Endothelial cell of umbilical vein (primary cell): ENCODE measurements around the gene APOBEC3G.

Source experiments
- JUN ChIP-seq: IDR thresholded peaks from 2 replicates; pipeline ENCODE4 v1.6.1; 2011; ENCODE audit warnings: borderline replicate concordance, low read depth; ENCODE audit not compliant: insufficient read length, insufficient read depth
- MAX ChIP-seq: IDR thresholded peaks from 2 replicates; pipeline ENCODE4 v1.6.1; 2011; ENCODE audit not compliant: insufficient read depth, insufficient read length
- POLR2A ChIP-seq: IDR thresholded peaks from 2 replicates; pipeline ENCODE4 v1.6.1; 2012; ENCODE audit warnings: low read depth, mild to moderate bottlenecking, control low read depth, low read length
- POLR2AphosphoS5 ChIP-seq: IDR thresholded peaks from 2 replicates; pipeline ENCODE4 v1.6.1; 2012; ENCODE audit warnings: low read depth, mild to moderate bottlenecking, control low read depth, low read length, moderate library complexity; ENCODE audit not compliant: insufficient read depth
- TF ChIP-seq, protein P1 (sequence below), 2 donors: IDR thresholded peaks; 1 replicate in 1 of 2; 2 replicates in 1 of 2; pipeline ENCODE4 v1.5.1; 2011; ENCODE audit warnings: low read length in 2 of 2, mild to moderate bottlenecking in 2 of 2, moderate library complexity in 2 of 2, control low read depth in 1 of 2, inconsistent platforms in 1 of 2, low read depth in 1 of 2; ENCODE audit not compliant: insufficient read depth in 1 of 2; ENCODE audit errors: extremely low read depth in 1 of 2

DNA sequence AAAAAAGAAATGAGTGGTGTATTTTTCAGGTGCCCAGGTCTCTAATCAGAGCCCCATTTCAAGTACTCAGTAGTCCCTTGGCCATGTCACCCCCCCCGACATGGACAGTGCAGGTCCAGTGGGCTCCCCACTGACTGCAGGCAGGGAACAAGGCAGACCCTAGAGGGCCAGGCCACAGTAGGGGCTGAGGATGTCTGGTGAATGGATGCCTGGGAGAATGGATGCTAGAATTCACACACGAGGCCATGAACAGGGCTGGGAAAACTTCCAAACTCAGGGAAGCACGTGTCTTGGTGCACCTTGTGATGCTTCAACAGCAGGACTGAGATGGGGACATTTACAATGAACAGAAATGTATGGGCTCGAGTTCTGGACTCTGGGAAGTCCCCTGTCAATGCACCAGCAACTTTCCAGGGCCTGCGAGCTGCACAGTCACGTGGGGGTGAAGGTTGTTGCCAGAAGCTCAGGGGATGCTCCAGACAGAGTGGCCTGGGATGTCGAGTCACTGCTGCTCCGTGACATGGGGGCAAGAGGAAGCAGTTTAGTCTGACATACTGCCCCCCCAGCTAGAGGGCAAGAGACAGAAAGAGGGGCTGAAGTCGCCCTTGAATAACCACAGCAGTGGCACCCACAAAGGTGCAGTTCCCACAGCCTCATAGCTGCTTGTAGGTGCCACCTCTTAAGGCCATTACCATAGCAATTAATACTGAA, 3.1 kb downstream of the APOBEC3G start:
- TF ChIP-seq, protein P1, sequence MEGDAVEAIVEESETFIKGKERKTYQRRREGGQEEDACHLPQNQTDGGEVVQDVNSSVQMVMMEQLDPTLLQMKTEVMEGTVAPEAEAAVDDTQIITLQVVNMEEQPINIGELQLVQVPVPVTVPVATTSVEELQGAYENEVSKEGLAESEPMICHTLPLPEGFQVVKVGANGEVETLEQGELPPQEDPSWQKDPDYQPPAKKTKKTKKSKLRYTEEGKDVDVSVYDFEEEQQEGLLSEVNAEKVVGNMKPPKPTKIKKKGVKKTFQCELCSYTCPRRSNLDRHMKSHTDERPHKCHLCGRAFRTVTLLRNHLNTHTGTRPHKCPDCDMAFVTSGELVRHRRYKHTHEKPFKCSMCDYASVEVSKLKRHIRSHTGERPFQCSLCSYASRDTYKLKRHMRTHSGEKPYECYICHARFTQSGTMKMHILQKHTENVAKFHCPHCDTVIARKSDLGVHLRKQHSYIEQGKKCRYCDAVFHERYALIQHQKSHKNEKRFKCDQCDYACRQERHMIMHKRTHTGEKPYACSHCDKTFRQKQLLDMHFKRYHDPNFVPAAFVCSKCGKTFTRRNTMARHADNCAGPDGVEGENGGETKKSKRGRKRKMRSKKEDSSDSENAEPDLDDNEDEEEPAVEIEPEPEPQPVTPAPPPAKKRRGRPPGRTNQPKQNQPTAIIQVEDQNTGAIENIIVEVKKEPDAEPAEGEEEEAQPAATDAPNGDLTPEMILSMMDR (IDR thresholded peaks at IDR 0.05; ENCODE audit: extremely low read depth in 1 of 2, insufficient read depth in 1 of 2, low read depth in 1 of 2, low read length in 2 of 2): no peak
- TF ChIP-seq MAX (no peak), POLR2A (no peak), POLR2AphosphoS5 (no peak), JUN (no peak)
